Effector CD4-positive, alpha-beta T cell (primary cell): ENCODE measurements around the gene VSIR.

ENCODE experiments used
- DNase-seq: peaks from one replicate; pipeline ENCODE4 v3.0.0-alpha.2; 2020

The VSIR gene

GRCh38 chr10:71746344-71747037 is 26.8 kb downstream of the VSIR start:
- no peak for DNase-seq

DNA sequence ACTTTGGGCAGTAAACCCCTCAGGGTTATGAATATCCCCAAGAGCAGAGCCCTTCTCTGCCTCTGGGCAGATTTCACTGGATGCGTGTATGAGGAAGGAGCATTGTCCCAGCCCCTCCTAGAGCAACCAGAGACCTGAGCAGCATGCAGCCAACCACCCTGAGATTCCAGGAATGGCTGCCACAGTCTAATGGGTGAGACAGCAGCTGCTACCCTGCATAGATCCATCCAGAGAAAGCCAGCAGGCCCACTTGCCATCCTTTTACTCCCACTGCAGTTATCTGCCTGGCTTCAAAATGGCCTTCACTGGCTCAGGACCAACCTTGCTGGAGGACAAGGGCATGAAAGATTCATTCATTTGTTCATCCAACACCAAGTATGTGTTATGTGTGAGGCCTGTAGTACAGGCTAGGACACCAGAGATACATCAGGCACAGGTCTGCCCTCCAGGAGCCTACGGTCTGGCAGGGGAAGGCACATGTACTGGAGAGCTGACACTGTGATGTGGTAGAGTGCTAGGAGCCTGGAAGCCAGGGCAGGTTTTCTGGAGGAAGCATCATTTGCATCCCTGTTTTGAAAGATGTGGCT is 27.6 kb downstream of the VSIR start:
- no peak for DNase-seq

DNA sequence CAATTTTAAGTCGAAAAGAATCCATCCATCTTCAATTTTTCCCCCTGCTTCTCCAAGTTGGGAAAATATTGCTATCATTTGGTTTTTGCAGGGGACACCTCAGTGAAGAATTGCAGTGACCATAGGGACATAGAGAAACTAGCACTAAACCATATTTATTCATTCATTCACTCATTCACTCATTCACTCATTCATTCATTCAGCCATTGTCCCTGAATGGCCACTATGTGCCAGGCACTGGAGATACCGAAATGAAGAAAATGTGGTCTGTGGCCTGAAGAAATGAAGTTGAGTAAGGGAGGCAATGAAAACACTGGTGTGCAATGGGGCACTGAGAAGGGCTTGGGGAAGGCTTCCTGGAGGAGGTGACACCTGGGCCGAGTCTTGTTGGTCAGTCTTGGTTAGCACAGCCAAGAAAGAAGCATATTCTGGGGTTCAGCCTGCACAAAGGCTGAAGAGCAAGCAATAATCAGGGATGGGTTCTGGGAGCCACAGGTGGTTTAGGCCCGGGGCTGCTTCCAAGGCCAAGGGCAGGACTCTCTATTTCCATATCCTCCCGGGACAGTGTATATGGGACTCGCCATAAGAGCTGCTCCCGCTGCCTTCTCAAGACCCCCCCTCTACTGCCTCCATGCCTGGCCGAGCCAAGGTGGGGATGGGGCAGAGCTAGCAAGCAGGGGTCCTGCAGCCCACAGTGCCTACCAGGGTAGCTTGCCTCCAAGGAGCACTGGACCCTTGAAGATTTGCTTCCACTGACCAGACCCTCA is 28.2 kb downstream of the VSIR start:
- DNase-seq: no peak

DNA sequence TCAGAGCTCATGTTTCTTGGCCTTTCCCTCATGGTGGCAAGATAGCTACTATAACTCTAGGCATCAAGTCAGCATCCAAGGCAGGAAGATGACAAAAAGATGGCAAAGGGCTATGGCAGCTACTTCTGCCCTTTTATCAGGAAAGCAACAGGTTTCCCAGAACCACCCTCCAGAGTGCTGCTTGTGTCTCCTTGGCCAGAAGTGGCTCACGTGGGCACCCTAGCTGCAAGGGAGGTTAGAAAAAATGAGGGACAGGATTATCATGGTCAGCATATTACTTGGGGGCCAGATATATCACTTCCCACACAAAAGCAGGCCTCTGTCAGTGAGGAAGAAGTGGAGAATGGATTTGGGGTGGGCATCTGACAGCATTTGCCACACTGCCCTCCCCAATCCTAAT is 29.5 kb downstream of the VSIR start:
- DNase-seq: no peak

- DNase-seq: no peak
These were observed 30.1 kb downstream of the VSIR start for GRCh38 chr10:71743089-71743838.

GRCh38 chr10:71742301-71743088 is 30.8 kb downstream of the VSIR start:
- DNase-seq: no peak

- DNase-seq: no peak
These were observed 31.6 kb downstream of the VSIR start for GRCh38 chr10:71741671-71742070.

- no peak for DNase-seq
These were observed 32.3 kb downstream of the VSIR start for GRCh38 chr10:71741029-71741428.

DNA sequence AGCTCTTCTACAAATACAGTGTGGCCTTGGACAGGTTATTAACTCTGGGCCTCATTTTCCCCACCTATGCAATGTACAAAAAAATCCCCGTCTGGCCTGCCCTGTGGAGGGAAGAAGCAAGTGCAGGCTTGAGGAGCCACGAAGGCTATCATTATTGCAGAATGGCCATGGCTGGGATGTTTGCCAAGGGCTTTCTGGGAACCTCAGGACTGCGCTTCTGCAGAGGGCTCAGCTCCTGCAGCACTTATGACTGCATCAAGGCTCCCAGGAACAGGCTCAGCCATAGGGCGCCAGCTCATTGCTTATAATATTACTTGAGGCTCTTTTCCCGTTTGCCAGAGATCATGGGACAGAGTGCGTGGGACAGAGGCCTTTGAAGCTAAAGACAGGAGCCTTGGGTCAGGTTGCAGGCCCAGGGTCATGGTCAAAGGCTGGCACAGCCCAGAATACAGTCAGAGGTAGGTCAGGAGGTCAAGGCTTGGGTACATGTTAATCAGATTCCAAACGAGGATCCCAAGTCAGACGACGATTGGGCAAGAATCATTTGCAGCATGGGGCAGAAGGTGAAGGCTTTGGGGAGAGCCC is 33.2 kb downstream of the VSIR start:
- DNase-seq: no peak

DNA sequence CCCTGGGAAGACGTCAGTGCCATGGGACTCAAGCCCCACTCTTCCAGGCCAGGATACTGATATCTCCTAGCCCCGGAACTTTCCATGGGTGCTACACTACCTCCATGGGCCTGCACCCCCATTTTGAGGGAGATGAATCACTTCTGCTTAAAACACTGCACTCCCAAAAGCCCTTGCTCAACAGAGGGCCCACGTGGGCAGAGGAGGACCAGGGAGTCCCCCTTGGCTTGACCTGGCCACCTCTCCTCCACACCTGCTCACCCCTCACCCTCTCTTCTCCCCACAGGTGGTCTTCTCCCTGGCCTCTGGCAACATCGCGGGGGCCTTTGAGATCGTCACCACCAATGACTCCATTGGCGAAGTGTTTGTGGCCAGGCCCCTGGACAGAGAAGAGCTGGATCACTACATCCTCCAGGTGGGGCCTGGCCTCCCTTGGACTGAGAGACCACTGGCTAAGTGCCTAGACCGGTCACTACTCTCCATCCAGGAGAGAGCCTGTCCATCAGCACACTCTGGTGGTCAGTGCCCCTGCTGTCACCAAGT is 33.9 kb downstream of the VSIR start:
- no peak for DNase-seq

DNA sequence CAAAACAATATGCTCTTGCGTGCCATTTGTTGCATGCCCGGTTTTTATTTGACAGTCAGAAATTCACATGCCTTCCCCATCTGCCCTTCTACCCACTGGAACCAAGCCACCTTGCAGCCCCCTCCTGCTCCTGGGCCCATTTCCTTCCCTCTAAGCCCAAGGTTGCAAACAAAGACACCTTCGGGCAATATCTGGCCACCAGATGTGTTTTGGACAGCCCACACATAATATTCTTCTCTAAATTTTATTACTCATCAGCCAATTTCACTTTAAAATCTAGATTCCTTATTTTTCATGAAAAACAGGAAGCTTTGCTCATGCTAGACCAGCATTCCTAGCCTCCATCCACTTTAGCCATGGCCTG is 35.5 kb downstream of the VSIR start:
- no peak for DNase-seq

- DNase-seq: no peak
These were observed 36.1 kb downstream of the VSIR start for GRCh38 chr10:71737001-71737833.

GRCh38 chr10:71736570-71736952 is 36.8 kb downstream of the VSIR start:
- DNase-seq: no peak

DNA sequence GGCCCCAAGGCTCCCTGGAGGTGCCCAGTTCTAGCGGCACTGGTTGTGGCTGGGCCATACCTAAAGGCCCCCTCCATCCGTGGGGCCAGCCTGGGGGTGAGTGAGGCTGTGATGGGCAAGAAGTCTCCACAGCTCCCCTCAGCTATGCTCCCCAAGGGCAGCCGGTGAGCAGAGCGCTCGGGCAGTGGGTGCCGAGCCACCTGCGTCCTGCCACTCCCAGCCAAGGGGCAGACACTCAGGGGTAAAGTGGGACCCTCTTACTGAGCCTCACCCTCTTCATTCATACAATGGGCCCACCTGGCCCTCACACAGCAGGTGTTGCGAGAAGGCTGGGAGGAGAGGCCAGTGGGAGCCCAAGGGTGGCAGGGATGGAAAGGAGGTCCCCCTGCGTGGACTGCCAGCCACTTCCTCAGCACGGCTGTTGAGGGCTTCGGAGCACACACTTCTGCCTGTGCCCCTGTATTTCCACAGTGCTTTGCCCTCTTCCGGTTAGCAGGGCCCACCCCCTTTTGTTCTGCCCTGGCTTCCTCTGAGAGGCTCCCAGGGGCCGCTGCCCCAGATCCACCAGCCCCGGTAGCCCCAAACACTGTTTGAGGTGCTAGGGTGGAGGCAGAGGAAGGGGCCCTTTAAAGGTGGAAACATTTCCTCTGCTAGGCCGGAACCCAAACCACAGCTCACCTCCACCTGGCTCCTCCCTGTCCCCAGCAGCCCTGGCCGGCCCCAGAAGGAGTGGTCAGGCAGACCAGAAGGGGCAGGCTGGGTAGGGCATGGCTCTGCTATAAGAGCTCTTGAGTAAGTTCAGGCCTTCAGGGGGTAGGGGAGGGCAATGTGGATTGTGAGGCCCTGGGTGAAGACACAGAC is 37.4 kb downstream of the VSIR start:
- no peak for DNase-seq

- DNase-seq: no peak
These were observed 38.5 kb downstream of the VSIR start for GRCh38 chr10:71734797-71735196.

GRCh38 chr10:71731791-71732190 is 41.5 kb downstream of the VSIR start:
- no peak for DNase-seq

DNA sequence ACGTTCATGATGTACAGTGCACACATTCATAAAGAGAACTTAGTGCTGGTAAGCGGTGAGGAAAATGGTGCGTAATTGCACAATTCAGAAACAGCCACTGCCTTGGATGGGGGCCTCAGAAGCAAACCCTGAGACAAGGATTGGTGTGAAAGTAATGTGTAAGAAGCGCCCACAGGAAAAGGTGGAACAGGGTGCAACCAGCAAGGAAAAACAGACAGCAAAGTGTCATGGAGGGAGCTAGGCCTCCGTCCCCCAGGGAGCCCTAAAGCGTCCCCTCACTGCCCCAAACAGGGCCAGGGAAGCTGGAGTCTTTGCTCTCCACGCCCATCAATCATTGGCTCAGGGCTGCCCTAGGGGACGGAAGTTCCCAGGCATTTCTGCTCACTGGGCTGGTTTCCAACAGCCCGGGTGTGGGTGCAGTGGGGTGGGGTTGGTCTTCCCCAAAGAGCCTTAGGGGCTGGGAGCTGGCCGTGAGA is 44.1 kb downstream of the VSIR start:
- DNase-seq: no peak

DNA sequence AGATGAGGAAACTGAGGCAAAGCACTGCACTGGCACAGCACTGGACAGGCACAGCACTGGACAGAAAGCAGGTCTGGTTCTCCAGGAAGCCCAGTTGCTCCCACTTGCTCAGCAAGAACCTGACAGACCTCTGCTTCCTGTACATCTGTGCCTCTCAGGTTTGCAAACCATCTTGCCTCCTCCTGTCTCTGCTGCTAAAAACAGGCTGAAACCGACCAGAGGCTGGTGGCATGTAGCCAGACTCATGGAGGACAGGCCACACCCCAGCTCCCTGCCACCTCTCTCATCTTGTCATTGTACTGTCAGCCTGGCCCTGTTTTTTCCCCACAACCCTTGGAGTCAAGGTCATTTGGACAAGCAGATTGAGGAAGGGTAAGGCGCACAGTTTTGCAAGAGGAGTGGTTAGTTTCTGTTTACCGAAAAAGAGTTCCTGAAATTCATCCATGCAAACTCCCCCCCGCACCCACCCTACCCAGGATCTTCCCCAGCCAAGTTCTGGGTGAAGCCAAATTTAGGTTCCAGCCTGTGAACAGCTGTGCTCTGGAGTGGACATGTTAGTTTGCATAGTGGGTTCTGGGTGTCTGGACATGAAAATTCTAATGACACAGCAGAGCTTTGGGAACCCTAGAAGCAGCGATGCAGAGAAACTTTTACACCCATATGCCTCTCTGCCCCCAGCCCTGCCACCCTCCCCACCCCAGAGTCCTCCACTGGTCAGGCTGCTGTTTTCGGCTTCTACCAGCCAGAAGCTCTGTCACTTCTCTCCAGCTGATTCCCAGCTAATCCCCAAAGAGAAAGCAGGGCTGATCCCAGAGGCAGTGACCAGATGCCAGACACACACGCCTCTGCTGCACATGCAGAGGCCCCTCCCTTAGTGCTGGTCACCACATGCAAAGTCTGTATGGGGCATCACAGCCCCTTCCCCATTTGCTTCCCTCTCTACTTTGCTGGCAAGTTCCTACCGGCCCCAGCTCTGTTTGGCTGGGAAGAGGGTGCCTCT is 45.3 kb downstream of the VSIR start:
- peak; percentile 64 for DNase-seq
